Muscle of leg (tissue), 11 donors: ENCODE data around the gene MRFAP1. TPM values are rescaled to one million over a fixed set of nuclear protein-coding genes. Genes with fewer than 3 reads are reported as not detected.
"Not testable (repeated sequence)": the region's sequence is repeated elsewhere in the genome, so short reads cannot be mapped to it uniquely, and the experiment has no call there.

Experiments used
- DNase-seq: peaks from one replicate; pipeline ENCODE4 v3.0.0; 2013
- H3K27ac ChIP-seq: one replicate; pipeline ENCODE4 v1.5.1; 2013; ENCODE audit warnings: mild to moderate bottlenecking, low read length, control low read depth
- H3K27me3 ChIP-seq: one replicate; pipeline ENCODE4 v1.6.1; 2013; ENCODE audit warnings: low read length; ENCODE audit not compliant: control insufficient read depth, insufficient read depth
- H3K36me3 ChIP-seq: one replicate; pipeline ENCODE4 v1.6.1; 2013; ENCODE audit warnings: low read length; ENCODE audit not compliant: control insufficient read depth, insufficient read depth
- H3K4me1 ChIP-seq: one replicate; pipeline ENCODE4 v1.6.1; 2013; ENCODE audit warnings: low read length; ENCODE audit not compliant: control insufficient read depth, insufficient read depth
- H3K4me3 ChIP-seq: one replicate; pipeline ENCODE4 v1.5.1; 2013; ENCODE audit warnings: low read length, control low read depth
- H3K9me3 ChIP-seq: replicated peaks from 2 replicates; pipeline ENCODE4 v1.6.1; 2013; ENCODE audit warnings: low read depth, low read length; ENCODE audit not compliant: control insufficient read depth
- WGBS: methylation state at CpG from one replicate; pipeline ENCODE4 v1.1.5; 2013; ENCODE audit warnings: missing lambda C conversion rate; ENCODE audit not compliant: insufficient coverage; 5-methylcytosine and 5-hydroxymethylcytosine counted together
- polyA plus RNA-seq, 8 donors: library from polyadenylated mRNA; unstranded; fragments of 120-200 nt; gene quantifications; one replicate each; pipeline versions ENCODE4 v1.2.1 to v1.2.3, GENCODE V29; 2013; ENCODE audit warnings: inconsistent platforms in 1 of 8, low replicate concordance in 1 of 8; ENCODE audit not compliant: insufficient read length in 8 of 8, insufficient read depth in 1 of 8
- total RNA-seq: library from RNA; stranded (reverse); fragments of 120-200 nt; gene quantifications from one replicate; pipeline ENCODE4 v1.2.4, GENCODE V29; 2013

Gene MRFAP1
- total and polyA plus RNA-seq, 9 donors: 54.2 to 335 (median 267) TPM

DNA sequence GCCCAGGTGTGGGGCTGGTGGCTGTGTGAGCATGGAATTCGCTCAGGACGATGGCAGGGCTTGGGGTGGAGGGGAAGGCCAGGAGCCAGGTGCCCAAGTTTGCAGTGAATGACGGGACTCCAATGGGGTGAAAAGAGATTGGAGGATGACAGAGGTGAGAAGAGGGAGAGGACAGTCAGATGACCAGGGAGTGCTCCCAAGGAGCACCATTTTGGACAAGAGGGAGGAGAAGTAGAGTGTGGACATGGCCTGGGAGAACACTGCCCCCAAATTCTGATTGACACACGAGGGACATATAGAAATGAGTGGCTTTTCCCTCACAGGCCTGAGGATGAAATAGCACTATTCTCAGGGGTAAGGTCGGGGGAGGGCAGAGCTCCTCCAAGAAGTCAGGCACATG is 6.7 kb downstream of the MRFAP1 start:
- 77% methylated on average over 5 of the region's 5 CpGs for WGBS

GRCh38 chr4:6647582-6648230 is 7.2 kb downstream of the MRFAP1 start:
- Histone ChIP-seq H3K27ac (no peak overlapping the region), H3K9me3 (no peaks in the 10 kb centered on the region), H3K4me3 (no peak overlapping the region), H3K4me1 (peaks cover 6% of the 10 kb centered on the region), H3K36me3 (peaks cover 8% of the 10 kb centered on the region), H3K27me3 (no peaks in the 10 kb centered on the region)
- DNase-seq: no peak
- 58% methylated on average over 6 of the region's 6 CpGs for WGBS

More for the DNA sequence above, 6.7 kb downstream of the MRFAP1 start:
- no peaks in the 10 kb centered on the region for H3K9me3 ChIP-seq
- no peak overlapping the region for H3K27ac ChIP-seq
- H3K36me3 ChIP-seq: peaks cover 13% of the 10 kb centered on the region
- peaks cover 10% of the 10 kb centered on the region for H3K4me1 ChIP-seq
- no peak for DNase-seq
- no peak overlapping the region for H3K4me3 ChIP-seq
- no peaks in the 10 kb centered on the region for H3K27me3 ChIP-seq

GRCh38 chr4:6649216-6649615 is 8.7 kb downstream of the MRFAP1 start:
- no CpG with 5 or more reads among the region's 8 CpGs for WGBS

GRCh38 chr4:6654211-6654610 is 13.7 kb downstream of the MRFAP1 start:
- H3K27ac ChIP-seq, H3K4me1 ChIP-seq, H3K36me3 ChIP-seq, H3K9me3 ChIP-seq, H3K4me3 ChIP-seq, DNase-seq: not testable (repeated sequence)
- H3K27me3 ChIP-seq: peaks cover 20% of the 10 kb centered on the region
- WGBS: no CpG with 5 or more reads among the region's 3 CpGs

More at GRCh38 chr4:6649216-6649615, 8.7 kb downstream of the MRFAP1 start:
- DNase-seq: no peak
- Histone ChIP-seq H3K9me3 (no peaks in the 10 kb centered on the region), H3K27me3 (no peaks in the 10 kb centered on the region), H3K4me1 (no peaks in the 10 kb centered on the region), H3K36me3 (no peaks in the 10 kb centered on the region), H3K4me3 (no peak overlapping the region), H3K27ac (no peak overlapping the region)

DNA sequence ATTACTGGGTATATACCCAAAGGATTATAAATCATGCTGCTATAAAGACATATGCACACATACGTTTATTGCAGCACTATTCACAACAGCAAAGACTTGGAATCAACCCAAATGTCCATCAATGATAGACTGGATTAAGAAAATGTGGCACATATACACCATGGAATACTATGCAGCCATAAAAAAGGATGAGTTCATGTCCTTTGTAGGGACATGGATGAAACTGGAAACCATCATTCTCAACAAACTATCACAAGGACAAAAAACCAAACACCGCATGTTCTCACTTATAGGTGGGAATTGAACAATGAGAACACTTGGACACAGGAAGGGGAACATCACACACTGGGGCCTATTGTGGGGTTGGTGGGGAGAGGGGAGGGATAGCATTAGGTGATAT is 14.8 kb downstream of the MRFAP1 start:
- not testable (repeated sequence) for H3K36me3 ChIP-seq, H3K27ac ChIP-seq, H3K4me3 ChIP-seq, DNase-seq, H3K9me3 ChIP-seq, H3K4me1 ChIP-seq
- WGBS: no CpG with 5 or more reads among the region's 2 CpGs
- peaks cover 25% of the 10 kb centered on the region for H3K27me3 ChIP-seq

DNA sequence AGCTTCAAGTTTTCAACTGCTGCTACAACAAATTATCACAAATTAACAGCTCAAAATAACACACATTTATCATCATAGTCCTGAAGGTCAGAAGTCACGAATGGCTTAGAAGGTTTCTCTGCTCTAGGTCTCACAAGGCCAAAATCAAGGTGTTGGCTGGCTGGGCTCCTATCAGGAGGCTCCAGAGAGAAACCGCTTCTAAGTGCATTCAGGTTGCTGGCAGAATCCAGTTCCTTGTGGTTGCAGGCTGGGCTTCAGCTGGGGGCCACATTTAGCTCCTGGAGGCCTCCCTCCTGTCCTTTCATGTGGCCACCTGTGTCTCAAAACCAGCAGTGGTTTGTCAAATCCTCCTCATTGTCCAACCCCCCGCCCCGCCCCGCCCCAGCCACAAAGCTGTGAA is 15.4 kb downstream of the MRFAP1 start:
- no peak overlapping the region for H3K4me3 ChIP-seq
- DNase-seq: no peak
- no peak overlapping the region for H3K27ac ChIP-seq
- 90% methylated on average over 5 of the region's 5 CpGs for WGBS
- H3K4me1 ChIP-seq: peaks cover 4% of the 10 kb centered on the region
- no peaks in the 10 kb centered on the region for H3K9me3 ChIP-seq
- peaks cover 25% of the 10 kb centered on the region for H3K27me3 ChIP-seq
- no peaks in the 10 kb centered on the region for H3K36me3 ChIP-seq

GRCh38 chr4:6657242-6658208 is 17.0 kb downstream of the MRFAP1 start:
- WGBS: 51% methylated on average over 59 of the region's 65 CpGs
- Histone ChIP-seq H3K4me1 (peaks cover 4% of the 10 kb centered on the region), H3K27me3 (peaks cover 35% of the 10 kb centered on the region), H3K36me3 (no peaks in the 10 kb centered on the region), H3K4me3 (no peak overlapping the region), H3K9me3 (no peaks in the 10 kb centered on the region), H3K27ac (no peak overlapping the region)
- no peak for DNase-seq

GRCh38 chr4:6658209-6658595 is 17.7 kb downstream of the MRFAP1 start:
- H3K36me3 ChIP-seq: no peaks in the 10 kb centered on the region
- no peak overlapping the region for H3K4me3 ChIP-seq
- H3K27me3 ChIP-seq: peaks cover 42% of the 10 kb centered on the region
- no peak for DNase-seq
- no peak overlapping the region for H3K27ac ChIP-seq
- no peaks in the 10 kb centered on the region for H3K9me3 ChIP-seq
- peaks cover 4% of the 10 kb centered on the region for H3K4me1 ChIP-seq
- 88% methylated on average over 5 of the region's 7 CpGs for WGBS

- Histone ChIP-seq H3K9me3 (no peaks in the 10 kb centered on the region), H3K4me1 (peaks cover 4% of the 10 kb centered on the region), H3K4me3 (peak overlapping the region; percentile 31), H3K27me3 (peaks cover 46% of the 10 kb centered on the region), H3K36me3 (no peaks in the 10 kb centered on the region), H3K27ac (no peak overlapping the region)
- WGBS: 4% methylated on average over 49 of the region's 52 CpGs
- peak; percentile 23 for DNase-seq
Observed at GRCh38 chr4:6658597-6659075, 18.2 kb downstream of the MRFAP1 start.

DNA sequence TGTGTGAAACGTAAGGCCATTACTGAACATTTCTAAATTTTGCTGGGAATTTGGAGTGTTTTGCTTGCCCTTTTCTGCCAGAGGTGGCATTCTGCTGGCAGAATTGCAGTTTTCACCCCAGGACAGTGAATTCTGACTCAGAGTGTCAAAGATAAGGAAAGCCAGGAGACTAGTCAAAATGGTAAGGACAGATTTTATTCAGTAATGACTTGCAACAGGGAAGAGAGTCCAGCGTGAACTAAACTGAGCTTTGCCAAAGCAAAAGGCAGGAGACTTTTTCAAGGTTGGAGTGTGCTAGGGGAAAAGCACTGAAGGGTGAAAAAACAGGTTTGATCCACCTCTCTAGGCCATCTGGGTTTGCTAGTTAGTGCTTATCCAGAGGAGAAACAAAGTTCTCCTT is 19.4 kb downstream of the MRFAP1 start:
- H3K27me3 ChIP-seq: peaks cover 59% of the 10 kb centered on the region
- no peak for DNase-seq
- no peak overlapping the region for H3K4me3 ChIP-seq
- H3K36me3 ChIP-seq: no peaks in the 10 kb centered on the region
- H3K27ac ChIP-seq: no peak overlapping the region
- no peaks in the 10 kb centered on the region for H3K9me3 ChIP-seq
- WGBS: 82% methylated on average over 2 of the region's 2 CpGs
- H3K4me1 ChIP-seq: peaks cover 8% of the 10 kb centered on the region
